GM21528 (cell line): ENCODE results near the gene SCML1.
A peak's percentile ranks its signal among the peaks of the same experiment; 100 is the strongest.
"Not testable (repeated sequence)": the region's sequence is repeated elsewhere in the genome, so short reads cannot be mapped to it uniquely, and the experiment has no call there.

Experiments used
- ATAC-seq: cut with Tn5 transposase; IDR thresholded peaks from one replicate; pipeline ENCODE4 v1.9.1; 2021; ENCODE audit warnings: mild to moderate bottlenecking, moderate library complexity; ENCODE audit not compliant: unreplicated experiment, low FRiP score

The SCML1 gene

GRCh38 chrX:17738737-17739535 is 1.6 kb downstream of the SCML1 start:
- ATAC-seq: no peak

- no peak for ATAC-seq
Measured at GRCh38 chrX:17740137-17741122, 3.1 kb downstream of the SCML1 start.

GRCh38 chrX:17741123-17741511 is 3.8 kb downstream of the SCML1 start:
- no peak for ATAC-seq

- ATAC-seq: no peak
Measured at GRCh38 chrX:17743913-17744312, 6.6 kb downstream of the SCML1 start.

GRCh38 chrX:17744896-17745523 is 7.7 kb downstream of the SCML1 start:
- ATAC-seq: no peak

GRCh38 chrX:17747692-17748091 is 10.4 kb downstream of the SCML1 start:
- ATAC-seq: no peak

- ATAC-seq: no peak
Measured at GRCh38 chrX:17748684-17749083, 11.4 kb downstream of the SCML1 start.

GRCh38 chrX:17750436-17750835 is 13.1 kb downstream of the SCML1 start:
- no peak for ATAC-seq

- peak; percentile 67 for ATAC-seq
Measured at GRCh38 chrX:17758382-17758781, 21.1 kb downstream of the SCML1 start.

GRCh38 chrX:17759990-17760389 is 22.7 kb downstream of the SCML1 start:
- no peak for ATAC-seq

GRCh38 chrX:17767734-17768133 is 30.4 kb downstream of the SCML1 start:
- no peak for ATAC-seq

GRCh38 chrX:17768997-17769396 is 31.7 kb downstream of the SCML1 start:
- ATAC-seq: no peak

- ATAC-seq: no peak
Measured at GRCh38 chrX:17769701-17770269, 32.5 kb downstream of the SCML1 start.

- ATAC-seq: no peak
Measured at GRCh38 chrX:17773221-17773876, 36.1 kb downstream of the SCML1 start.

- no peak for ATAC-seq
Measured at GRCh38 chrX:17774053-17774452, 36.8 kb downstream of the SCML1 start.

- ATAC-seq: no peak
Measured at GRCh38 chrX:17778997-17779396, 41.7 kb downstream of the SCML1 start.

- no peak for ATAC-seq
Measured at GRCh38 chrX:17779434-17779833, 42.1 kb downstream of the SCML1 start.

GRCh38 chrX:17786554-17787347 is 49.5 kb downstream of the SCML1 start:
- ATAC-seq: not testable (repeated sequence)

- no peak for ATAC-seq
Measured at GRCh38 chrX:17787557-17787956, 50.3 kb downstream of the SCML1 start.
